ENCODE measurements around the gene TRAF1.
A peak's percentile ranks its signal among the peaks of the same experiment; 100 is the strongest.

Gene TRAF1

GRCh38 chr9:120946259-120946658 is 19.7 kb upstream of the TRAF1 start:
- Histone ChIP-seq H3K9ac (ENCODE audit: low read length) (no peak overlapping the region), H3F3A (ENCODE audit: insufficient read depth, low read length) (no peaks in the 10 kb centered on the region), H3K27ac (ENCODE audit: low read depth, low read length, poor library complexity, severe bottlenecking) (no peak overlapping the region), H3K4me3 (ENCODE audit: low read depth, low read length, poor library complexity, severe bottlenecking) (no peak overlapping the region), H2AFZ (ENCODE audit: low read length) (no peak overlapping the region), H3K27me3 (ENCODE audit: insufficient read depth, low read length) (no peaks in the 10 kb centered on the region), H3K4me2 (ENCODE audit: low read length) (no peak overlapping the region), H3K9me2 (ENCODE audit: low read depth, low read length) (no peaks in the 10 kb centered on the region), H3K36me3 (ENCODE audit: insufficient read depth, low read length) (no peaks in the 10 kb centered on the region; the same call in 1 of the 2 replicates), H4K20me1 (ENCODE audit: insufficient read depth, low read length) (no peaks in the 10 kb centered on the region), H3K4me1 (ENCODE audit: insufficient read depth, low read length, severe bottlenecking) (peaks cover 14% of the 10 kb centered on the region), H3K79me2 (ENCODE audit: insufficient read depth, low read length) (no peaks in the 10 kb centered on the region), H3K9me3 (ENCODE audit: low read length) (no peaks in the 10 kb centered on the region)
- no peak for TF ChIP-seq CTCF (IDR thresholded peaks at IDR 0.05; ENCODE audit: low read length)
- no peak for TF ChIP-seq EZH2 (IDR thresholded peaks at IDR 0.05; ENCODE audit: borderline replicate concordance, low read length)

- Histone ChIP-seq H2AFZ (ENCODE audit: low read length) (no peak overlapping the region), H3K9ac (ENCODE audit: low read length) (no peak overlapping the region), H3K27ac (ENCODE audit: low read depth, low read length, poor library complexity, severe bottlenecking) (no peak overlapping the region), H3K36me3 (ENCODE audit: insufficient read depth, low read length) (no peaks in the 10 kb centered on the region; the same call in 1 of the 2 replicates), H3K4me3 (ENCODE audit: low read depth, low read length, poor library complexity, severe bottlenecking) (no peak overlapping the region), H3K9me3 (ENCODE audit: low read length) (no peaks in the 10 kb centered on the region), H3K79me2 (ENCODE audit: insufficient read depth, low read length) (no peaks in the 10 kb centered on the region), H3F3A (ENCODE audit: insufficient read depth, low read length) (no peaks in the 10 kb centered on the region), H3K4me2 (ENCODE audit: low read length) (no peak overlapping the region), H3K4me1 (ENCODE audit: insufficient read depth, low read length, severe bottlenecking) (peaks cover 10% of the 10 kb centered on the region), H3K9me2 (ENCODE audit: low read depth, low read length) (no peaks in the 10 kb centered on the region), H4K20me1 (ENCODE audit: insufficient read depth, low read length) (no peaks in the 10 kb centered on the region), H3K27me3 (ENCODE audit: insufficient read depth, low read length) (no peaks in the 10 kb centered on the region)
- TF ChIP-seq EZH2 (IDR thresholded peaks at IDR 0.05; ENCODE audit: borderline replicate concordance, low read length) (no peak), CTCF (IDR thresholded peaks at IDR 0.05; ENCODE audit: low read length) (no peak)
Measured at GRCh38 chr9:120944948-120945347, 18.4 kb upstream of the TRAF1 start.

GRCh38 chr9:120944434-120944843 is 17.8 kb upstream of the TRAF1 start:
- Histone ChIP-seq H3K36me3 (ENCODE audit: insufficient read depth, low read length) (no peaks in the 10 kb centered on the region; the same call in 1 of the 2 replicates), H3K4me3 (ENCODE audit: low read depth, low read length, poor library complexity, severe bottlenecking) (no peak overlapping the region), H3K4me2 (ENCODE audit: low read length) (no peak overlapping the region), H3K4me1 (ENCODE audit: insufficient read depth, low read length, severe bottlenecking) (peaks cover 10% of the 10 kb centered on the region), H3K79me2 (ENCODE audit: insufficient read depth, low read length) (no peaks in the 10 kb centered on the region), H4K20me1 (ENCODE audit: insufficient read depth, low read length) (no peaks in the 10 kb centered on the region), H2AFZ (ENCODE audit: low read length) (no peak overlapping the region), H3K9me3 (ENCODE audit: low read length) (no peaks in the 10 kb centered on the region), H3F3A (ENCODE audit: insufficient read depth, low read length) (no peaks in the 10 kb centered on the region), H3K9ac (ENCODE audit: low read length) (no peak overlapping the region), H3K9me2 (ENCODE audit: low read depth, low read length) (no peaks in the 10 kb centered on the region), H3K27me3 (ENCODE audit: insufficient read depth, low read length) (no peaks in the 10 kb centered on the region), H3K27ac (ENCODE audit: low read depth, low read length, poor library complexity, severe bottlenecking) (peak overlapping the region; percentile 42)
- TF ChIP-seq EZH2 (IDR thresholded peaks at IDR 0.05; ENCODE audit: borderline replicate concordance, low read length) (no peak), CTCF (IDR thresholded peaks at IDR 0.05; ENCODE audit: low read length) (no peak)

Measured in OCI-LY1 (cell line).